ENCODE data around the gene GSN. TPM values are rescaled to one million over a fixed set of nuclear protein-coding genes. Genes with fewer than 3 reads are reported as not detected.
A peak's percentile ranks its signal among the peaks of the same experiment; 100 is the strongest.

Gene GSN
- total and polyA plus RNA-seq, 9 of the 15 experiments (the other 6 are each of a cell fraction or from before 2014, with no cell fraction given): 0.39 to 16.6 (median 8.2) TPM

DNA sequence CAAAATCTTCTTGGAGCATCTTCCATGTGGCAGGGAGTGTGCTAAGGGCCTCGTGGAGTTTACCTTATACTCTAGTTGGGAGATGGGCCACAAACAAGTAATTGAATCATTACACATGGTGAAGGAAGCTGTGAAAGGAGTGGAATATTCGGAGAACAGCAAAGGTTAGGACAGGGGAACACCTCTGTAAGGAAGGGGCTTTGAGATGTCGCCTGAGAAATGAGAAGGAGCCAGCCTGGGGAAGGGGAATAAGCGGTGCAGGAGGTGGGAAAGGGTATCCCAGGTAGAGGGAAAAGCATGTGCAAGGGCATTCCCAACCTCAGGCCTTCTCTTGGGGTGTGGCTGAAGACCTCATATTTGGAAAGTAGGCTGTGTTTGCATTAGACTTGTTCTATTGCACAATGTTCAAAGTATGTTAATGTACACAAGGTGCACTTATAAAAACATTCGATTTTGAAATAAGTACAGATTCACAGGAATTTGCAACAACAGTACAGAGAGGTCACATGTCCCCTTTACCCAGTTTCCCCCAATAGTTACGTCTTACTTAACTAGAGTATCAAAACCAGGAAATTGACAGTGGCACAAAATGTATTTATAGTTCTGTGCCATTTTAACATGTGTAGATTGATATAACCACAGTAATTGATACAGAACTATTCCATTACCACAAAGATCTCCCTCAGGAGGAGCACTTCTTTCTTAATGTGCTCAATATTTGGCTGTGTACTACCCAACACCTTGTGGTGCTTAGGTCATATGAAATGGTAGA, 104.5 kb downstream of the GSN start (continued):
- TF ChIP-seq, protein P1, sequence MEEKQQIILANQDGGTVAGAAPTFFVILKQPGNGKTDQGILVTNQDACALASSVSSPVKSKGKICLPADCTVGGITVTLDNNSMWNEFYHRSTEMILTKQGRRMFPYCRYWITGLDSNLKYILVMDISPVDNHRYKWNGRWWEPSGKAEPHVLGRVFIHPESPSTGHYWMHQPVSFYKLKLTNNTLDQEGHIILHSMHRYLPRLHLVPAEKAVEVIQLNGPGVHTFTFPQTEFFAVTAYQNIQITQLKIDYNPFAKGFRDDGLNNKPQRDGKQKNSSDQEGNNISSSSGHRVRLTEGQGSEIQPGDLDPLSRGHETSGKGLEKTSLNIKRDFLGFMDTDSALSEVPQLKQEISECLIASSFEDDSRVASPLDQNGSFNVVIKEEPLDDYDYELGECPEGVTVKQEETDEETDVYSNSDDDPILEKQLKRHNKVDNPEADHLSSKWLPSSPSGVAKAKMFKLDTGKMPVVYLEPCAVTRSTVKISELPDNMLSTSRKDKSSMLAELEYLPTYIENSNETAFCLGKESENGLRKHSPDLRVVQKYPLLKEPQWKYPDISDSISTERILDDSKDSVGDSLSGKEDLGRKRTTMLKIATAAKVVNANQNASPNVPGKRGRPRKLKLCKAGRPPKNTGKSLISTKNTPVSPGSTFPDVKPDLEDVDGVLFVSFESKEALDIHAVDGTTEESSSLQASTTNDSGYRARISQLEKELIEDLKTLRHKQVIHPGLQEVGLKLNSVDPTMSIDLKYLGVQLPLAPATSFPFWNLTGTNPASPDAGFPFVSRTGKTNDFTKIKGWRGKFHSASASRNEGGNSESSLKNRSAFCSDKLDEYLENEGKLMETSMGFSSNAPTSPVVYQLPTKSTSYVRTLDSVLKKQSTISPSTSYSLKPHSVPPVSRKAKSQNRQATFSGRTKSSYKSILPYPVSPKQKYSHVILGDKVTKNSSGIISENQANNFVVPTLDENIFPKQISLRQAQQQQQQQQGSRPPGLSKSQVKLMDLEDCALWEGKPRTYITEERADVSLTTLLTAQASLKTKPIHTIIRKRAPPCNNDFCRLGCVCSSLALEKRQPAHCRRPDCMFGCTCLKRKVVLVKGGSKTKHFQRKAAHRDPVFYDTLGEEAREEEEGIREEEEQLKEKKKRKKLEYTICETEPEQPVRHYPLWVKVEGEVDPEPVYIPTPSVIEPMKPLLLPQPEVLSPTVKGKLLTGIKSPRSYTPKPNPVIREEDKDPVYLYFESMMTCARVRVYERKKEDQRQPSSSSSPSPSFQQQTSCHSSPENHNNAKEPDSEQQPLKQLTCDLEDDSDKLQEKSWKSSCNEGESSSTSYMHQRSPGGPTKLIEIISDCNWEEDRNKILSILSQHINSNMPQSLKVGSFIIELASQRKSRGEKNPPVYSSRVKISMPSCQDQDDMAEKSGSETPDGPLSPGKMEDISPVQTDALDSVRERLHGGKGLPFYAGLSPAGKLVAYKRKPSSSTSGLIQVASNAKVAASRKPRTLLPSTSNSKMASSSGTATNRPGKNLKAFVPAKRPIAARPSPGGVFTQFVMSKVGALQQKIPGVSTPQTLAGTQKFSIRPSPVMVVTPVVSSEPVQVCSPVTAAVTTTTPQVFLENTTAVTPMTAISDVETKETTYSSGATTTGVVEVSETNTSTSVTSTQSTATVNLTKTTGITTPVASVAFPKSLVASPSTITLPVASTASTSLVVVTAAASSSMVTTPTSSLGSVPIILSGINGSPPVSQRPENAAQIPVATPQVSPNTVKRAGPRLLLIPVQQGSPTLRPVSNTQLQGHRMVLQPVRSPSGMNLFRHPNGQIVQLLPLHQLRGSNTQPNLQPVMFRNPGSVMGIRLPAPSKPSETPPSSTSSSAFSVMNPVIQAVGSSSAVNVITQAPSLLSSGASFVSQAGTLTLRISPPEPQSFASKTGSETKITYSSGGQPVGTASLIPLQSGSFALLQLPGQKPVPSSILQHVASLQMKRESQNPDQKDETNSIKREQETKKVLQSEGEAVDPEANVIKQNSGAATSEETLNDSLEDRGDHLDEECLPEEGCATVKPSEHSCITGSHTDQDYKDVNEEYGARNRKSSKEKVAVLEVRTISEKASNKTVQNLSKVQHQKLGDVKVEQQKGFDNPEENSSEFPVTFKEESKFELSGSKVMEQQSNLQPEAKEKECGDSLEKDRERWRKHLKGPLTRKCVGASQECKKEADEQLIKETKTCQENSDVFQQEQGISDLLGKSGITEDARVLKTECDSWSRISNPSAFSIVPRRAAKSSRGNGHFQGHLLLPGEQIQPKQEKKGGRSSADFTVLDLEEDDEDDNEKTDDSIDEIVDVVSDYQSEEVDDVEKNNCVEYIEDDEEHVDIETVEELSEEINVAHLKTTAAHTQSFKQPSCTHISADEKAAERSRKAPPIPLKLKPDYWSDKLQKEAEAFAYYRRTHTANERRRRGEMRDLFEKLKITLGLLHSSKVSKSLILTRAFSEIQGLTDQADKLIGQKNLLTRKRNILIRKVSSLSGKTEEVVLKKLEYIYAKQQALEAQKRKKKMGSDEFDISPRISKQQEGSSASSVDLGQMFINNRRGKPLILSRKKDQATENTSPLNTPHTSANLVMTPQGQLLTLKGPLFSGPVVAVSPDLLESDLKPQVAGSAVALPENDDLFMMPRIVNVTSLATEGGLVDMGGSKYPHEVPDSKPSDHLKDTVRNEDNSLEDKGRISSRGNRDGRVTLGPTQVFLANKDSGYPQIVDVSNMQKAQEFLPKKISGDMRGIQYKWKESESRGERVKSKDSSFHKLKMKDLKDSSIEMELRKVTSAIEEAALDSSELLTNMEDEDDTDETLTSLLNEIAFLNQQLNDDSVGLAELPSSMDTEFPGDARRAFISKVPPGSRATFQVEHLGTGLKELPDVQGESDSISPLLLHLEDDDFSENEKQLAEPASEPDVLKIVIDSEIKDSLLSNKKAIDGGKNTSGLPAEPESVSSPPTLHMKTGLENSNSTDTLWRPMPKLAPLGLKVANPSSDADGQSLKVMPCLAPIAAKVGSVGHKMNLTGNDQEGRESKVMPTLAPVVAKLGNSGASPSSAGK (IDR thresholded peaks at IDR 0.05): peak; percentile 50; the same call in 1 of the 2 replicates
- TF ChIP-seq DMBX1 (CRISPR knock-in tag; IDR thresholded peaks at IDR 0.05; ENCODE audit: borderline replicate concordance): no peak
- no peak for TF ChIP-seq ARNT (IDR thresholded peaks at IDR 0.05)
- TF ChIP-seq FOXP1 (CRISPR knock-in tag; IDR thresholded peaks at IDR 0.05): 0 out of 2 replicates have a peak, but pooled peaks have one; percentile 56
- TF ChIP-seq ATF1 (CRISPR knock-in tag; IDR thresholded peaks at IDR 0.05): no peak
- no peak for TF ChIP-seq ATF1 (tag; IDR thresholded peaks at IDR 0.05)
- no peak for TF ChIP-seq CEBPG (CRISPR knock-in tag; IDR thresholded peaks at IDR 0.05)
- peak; percentile 68 to 77 for TF ChIP-seq CEBPG (tag; conservative IDR thresholded peaks at IDR 0.05 in 1 of 2, IDR thresholded peaks at IDR 0.05 in 1 of 2)
- no peak for TF ChIP-seq HNRNPH1 (optimal IDR thresholded peaks at IDR 0.05; ENCODE audit: low read depth, low read length)
- TF ChIP-seq, protein P2, sequence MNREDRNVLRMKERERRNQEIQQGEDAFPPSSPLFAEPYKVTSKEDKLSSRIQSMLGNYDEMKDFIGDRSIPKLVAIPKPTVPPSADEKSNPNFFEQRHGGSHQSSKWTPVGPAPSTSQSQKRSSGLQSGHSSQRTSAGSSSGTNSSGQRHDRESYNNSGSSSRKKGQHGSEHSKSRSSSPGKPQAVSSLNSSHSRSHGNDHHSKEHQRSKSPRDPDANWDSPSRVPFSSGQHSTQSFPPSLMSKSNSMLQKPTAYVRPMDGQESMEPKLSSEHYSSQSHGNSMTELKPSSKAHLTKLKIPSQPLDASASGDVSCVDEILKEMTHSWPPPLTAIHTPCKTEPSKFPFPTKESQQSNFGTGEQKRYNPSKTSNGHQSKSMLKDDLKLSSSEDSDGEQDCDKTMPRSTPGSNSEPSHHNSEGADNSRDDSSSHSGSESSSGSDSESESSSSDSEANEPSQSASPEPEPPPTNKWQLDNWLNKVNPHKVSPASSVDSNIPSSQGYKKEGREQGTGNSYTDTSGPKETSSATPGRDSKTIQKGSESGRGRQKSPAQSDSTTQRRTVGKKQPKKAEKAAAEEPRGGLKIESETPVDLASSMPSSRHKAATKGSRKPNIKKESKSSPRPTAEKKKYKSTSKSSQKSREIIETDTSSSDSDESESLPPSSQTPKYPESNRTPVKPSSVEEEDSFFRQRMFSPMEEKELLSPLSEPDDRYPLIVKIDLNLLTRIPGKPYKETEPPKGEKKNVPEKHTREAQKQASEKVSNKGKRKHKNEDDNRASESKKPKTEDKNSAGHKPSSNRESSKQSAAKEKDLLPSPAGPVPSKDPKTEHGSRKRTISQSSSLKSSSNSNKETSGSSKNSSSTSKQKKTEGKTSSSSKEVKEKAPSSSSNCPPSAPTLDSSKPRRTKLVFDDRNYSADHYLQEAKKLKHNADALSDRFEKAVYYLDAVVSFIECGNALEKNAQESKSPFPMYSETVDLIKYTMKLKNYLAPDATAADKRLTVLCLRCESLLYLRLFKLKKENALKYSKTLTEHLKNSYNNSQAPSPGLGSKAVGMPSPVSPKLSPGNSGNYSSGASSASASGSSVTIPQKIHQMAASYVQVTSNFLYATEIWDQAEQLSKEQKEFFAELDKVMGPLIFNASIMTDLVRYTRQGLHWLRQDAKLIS (CRISPR knock-in tag; IDR thresholded peaks at IDR 0.05): peak; percentile 34; the same call in 1 of the 2 replicates
- TF ChIP-seq NFATC3 (IDR thresholded peaks at IDR 0.05): no peak
- no peak for TF ChIP-seq NR2F6 (CRISPR knock-in tag; IDR thresholded peaks at IDR 0.05)
- 0 out of 2 replicates have a peak, but pooled peaks have one; percentile 28 for TF ChIP-seq GTF2E2 (tag; IDR thresholded peaks at IDR 0.05)

Data from K562 (cell line).